ENCODE data around the gene MRPL10. TPM values are rescaled to one million over a fixed set of nuclear protein-coding genes. Genes with fewer than 3 reads are reported as not detected.
A peak's percentile ranks its signal among the peaks of the same experiment; 100 is the strongest.

The MRPL10 gene
- total RNA-seq, 1 donor from 2014 or later, result 48.2 TPM

GRCh38 chr17:47871048-47871447 is 39.7 kb upstream of the MRPL10 start:
- Histone ChIP-seq H4K20me1 (ENCODE audit: low read depth) (no peaks in the 10 kb centered on the region), H3K4me1 (peaks cover 40% of the 10 kb centered on the region), H3K4me3 (no peak overlapping the region), H3K9ac (no peak overlapping the region), H3K36me3 (no peaks in the 10 kb centered on the region), H3K9me3 (ENCODE audit: low read depth) (no peaks in the 10 kb centered on the region), H3K79me2 (ENCODE audit: low read depth) (no peaks in the 10 kb centered on the region), H3K27ac (no peak overlapping the region), H2AFZ (replicated peaks) (no peak overlapping the region), H3F3A (ENCODE audit: low read depth) (peaks cover 19% of the 10 kb centered on the region), H3K27me3 (peaks cover 50% of the 10 kb centered on the region), H3K4me2 (no peak overlapping the region)
- Mint-ChIP-seq H3K9me3 (no peaks in the 10 kb centered on the region), H3K4me3 (peak overlapping the region; percentile 11), H3K36me3 (no peaks in the 10 kb centered on the region), H3K27me3 (ENCODE audit: insufficient read depth, low read depth) (peaks cover 42% of the 10 kb centered on the region), H3K27ac (no peak overlapping the region), H3K4me1 (peaks cover 23% of the 10 kb centered on the region)
- no peak for DNase-seq (ENCODE audit: low spot score)
- TF ChIP-seq EZH2phosphoT487 (IDR thresholded peaks at IDR 0.05) (no peak), CTCF (IDR thresholded peaks at IDR 0.05) (no peak), EZH2 (IDR thresholded peaks at IDR 0.05) (no peak)

- H3K4me3 ChIP-seq, result no peak overlapping the region
- H3K4me1 Mint-ChIP-seq, result peaks cover 23% of the 10 kb centered on the region
- peaks cover 36% of the 10 kb centered on the region for H3K4me1 ChIP-seq
- H3K4me3 Mint-ChIP-seq, result peak overlapping the region; percentile 53
- H3K9me3 ChIP-seq (ENCODE audit: low read depth), result no peaks in the 10 kb centered on the region
- H2AFZ ChIP-seq (replicated peaks), result no peak overlapping the region
- no peak overlapping the region for H3K27ac Mint-ChIP-seq
- no peak overlapping the region for H3K27ac ChIP-seq
- no peaks in the 10 kb centered on the region for H3K79me2 ChIP-seq (ENCODE audit: low read depth)
- H3K27me3 ChIP-seq, result peaks cover 55% of the 10 kb centered on the region
- H3K9ac ChIP-seq, result no peak overlapping the region
- H4K20me1 ChIP-seq (ENCODE audit: low read depth), result no peaks in the 10 kb centered on the region
- H3K27me3 Mint-ChIP-seq (ENCODE audit: insufficient read depth, low read depth), result peaks cover 38% of the 10 kb centered on the region
- H3F3A ChIP-seq (ENCODE audit: low read depth), result peaks cover 19% of the 10 kb centered on the region
- no peak for TF ChIP-seq EZH2phosphoT487 (IDR thresholded peaks at IDR 0.05)
- no peak for TF ChIP-seq CTCF (IDR thresholded peaks at IDR 0.05)
- no peak for TF ChIP-seq EZH2 (IDR thresholded peaks at IDR 0.05)
- H3K9me3 Mint-ChIP-seq, result no peaks in the 10 kb centered on the region
- no peaks in the 10 kb centered on the region for H3K36me3 ChIP-seq
- H3K4me2 ChIP-seq, result peak overlapping the region; percentile 57
- DNase-seq (ENCODE audit: low spot score), result no peak
- no peaks in the 10 kb centered on the region for H3K36me3 Mint-ChIP-seq
Observed at GRCh38 chr17:47870056-47870455, 38.7 kb upstream of the MRPL10 start.

GRCh38 chr17:47869114-47869513 is 37.8 kb upstream of the MRPL10 start:
- H3K36me3 Mint-ChIP-seq, result no peaks in the 10 kb centered on the region
- no peaks in the 10 kb centered on the region for H3K79me2 ChIP-seq (ENCODE audit: low read depth)
- H3K36me3 ChIP-seq, result no peaks in the 10 kb centered on the region
- peaks cover 32% of the 10 kb centered on the region for H3K4me1 ChIP-seq
- no peak overlapping the region for H3K4me3 Mint-ChIP-seq
- H3K27me3 ChIP-seq, result peaks cover 55% of the 10 kb centered on the region
- H3K9ac ChIP-seq, result no peak overlapping the region
- no peak overlapping the region for H3K4me2 ChIP-seq
- H3K4me1 Mint-ChIP-seq, result peaks cover 19% of the 10 kb centered on the region
- H4K20me1 ChIP-seq (ENCODE audit: low read depth), result no peaks in the 10 kb centered on the region
- TF ChIP-seq CTCF (IDR thresholded peaks at IDR 0.05), result no peak
- no peak for TF ChIP-seq EZH2 (IDR thresholded peaks at IDR 0.05)
- no peak overlapping the region for H3K27ac ChIP-seq
- no peak overlapping the region for H3K4me3 ChIP-seq
- no peaks in the 10 kb centered on the region for H3K9me3 Mint-ChIP-seq
- no peak for DNase-seq (ENCODE audit: low spot score)
- H3K9me3 ChIP-seq (ENCODE audit: low read depth), result no peaks in the 10 kb centered on the region
- H3K27ac Mint-ChIP-seq, result no peak overlapping the region
- no peak overlapping the region for H2AFZ ChIP-seq (replicated peaks)
- peaks cover 42% of the 10 kb centered on the region for H3K27me3 Mint-ChIP-seq (ENCODE audit: insufficient read depth, low read depth)
- peaks cover 19% of the 10 kb centered on the region for H3F3A ChIP-seq (ENCODE audit: low read depth)

All from neural progenitor cell (in vitro differentiated cells).